ENCODE results near the gene SYNC. TPM values are rescaled to one million over a fixed set of nuclear protein-coding genes. Genes with fewer than 3 reads are reported as not detected.

SYNC gene
- total and polyA plus RNA-seq, 4 donors = 11.4 to 89.8 (median 37.2) TPM

- peak; percentile 55 for ATAC-seq (ENCODE audit: low FRiP score)
- whole genome bisulfite sequencing, 2 donors = 30 to 33% methylated on average over 6 of the region's 6 CpGs
Measured at GRCh38 chr1:32693455-32694174, 9.0 kb downstream of the SYNC start.

DNA sequence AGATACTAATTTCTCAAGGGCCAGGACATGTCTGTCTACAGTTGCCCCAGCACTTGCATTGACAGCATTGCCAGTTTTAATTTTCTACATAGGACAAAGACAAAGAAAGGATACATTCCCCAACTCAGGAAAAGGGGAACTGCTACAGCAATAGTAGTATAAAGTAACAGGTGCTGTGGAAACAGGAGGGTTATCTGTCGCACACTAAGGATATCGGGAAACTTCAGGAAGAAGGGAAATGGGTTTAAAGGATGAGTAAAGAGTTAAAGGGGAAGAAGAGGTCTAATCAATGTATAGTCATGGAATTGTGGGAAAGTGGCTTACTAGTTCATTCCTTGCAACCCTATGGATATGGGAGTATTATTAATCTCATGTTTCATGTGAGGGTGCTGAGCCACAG is 16.2 kb downstream of the SYNC start:
- Histone ChIP-seq H3K36me3 (ENCODE audit: control insufficient read depth in 1 of 2, insufficient read depth in 2 of 2, low read length in 1 of 2) (peaks cover 0 to 6% of the 10 kb centered on the region in 2 donors), H3K27me3 (ENCODE audit: control insufficient read depth in 1 of 2, insufficient read depth in 2 of 2, low read length in 1 of 2) (no peaks in the 10 kb centered on the region)

More at GRCh38 chr1:32693455-32694174, 9.0 kb downstream of the SYNC start:
- peaks cover 2 to 3% of the 10 kb centered on the region in 2 donors for H3K4me1 ChIP-seq (ENCODE audit: control insufficient read depth in 1 of 2, insufficient read depth in 2 of 2, low read length in 2 of 2)
- DNase-seq = peak; percentile 9 to 59
- H3K36me3 ChIP-seq (ENCODE audit: control insufficient read depth in 1 of 2, insufficient read depth in 2 of 2, low read length in 1 of 2) = no peaks in the 10 kb centered on the region
- peak overlapping the region in 1 of 2 donors; percentile 34 for H3K4me3 ChIP-seq (ENCODE audit: low read length in 2 of 2)
- intact Hi-C loops (cut with DNase I) = no loop called here
- H3K27ac ChIP-seq (ENCODE audit: low read depth in 1 of 2, low read length in 2 of 2) = peak overlapping the region; percentile 82 to 96
- H3K27me3 ChIP-seq (ENCODE audit: control insufficient read depth in 1 of 2, insufficient read depth in 2 of 2, low read length in 1 of 2) = no peaks in the 10 kb centered on the region
- H3K9me3 ChIP-seq (ENCODE audit: control insufficient read depth, low read length) = no peaks in the 10 kb centered on the region

GRCh38 chr1:32685498-32685897 is 17.1 kb downstream of the SYNC start:
- H3K27ac ChIP-seq (ENCODE audit: low read depth in 1 of 2, low read length in 2 of 2) = no peak overlapping the region
- intact Hi-C loops (cut with DNase I) = no loop called here
- peaks cover 0 to 6% of the 10 kb centered on the region in 2 donors for H3K36me3 ChIP-seq (ENCODE audit: control insufficient read depth in 1 of 2, insufficient read depth in 2 of 2, low read length in 1 of 2)
- DNase-seq (no peak), ATAC-seq (ENCODE audit: low FRiP score) (no peak)
- peaks cover 0 to 2% of the 10 kb centered on the region in 2 donors for H3K4me1 ChIP-seq (ENCODE audit: control insufficient read depth in 1 of 2, insufficient read depth in 2 of 2, low read length in 2 of 2)
- WGBS, 2 donors = 59 to 60% methylated on average over 2 of the region's 2 CpGs
- H3K27me3 ChIP-seq (ENCODE audit: control insufficient read depth in 1 of 2, insufficient read depth in 2 of 2, low read length in 1 of 2) = no peaks in the 10 kb centered on the region
- H3K9me3 ChIP-seq (ENCODE audit: control insufficient read depth, low read length) = no peaks in the 10 kb centered on the region
- H3K4me3 ChIP-seq (ENCODE audit: low read length in 2 of 2) = no peak overlapping the region

More for the DNA sequence above, 16.2 kb downstream of the SYNC start:
- 91 to 97% methylated on average over 2 of the region's 2 CpGs for WGBS, 2 donors
- DNase-seq = no peak
- Histone ChIP-seq H3K4me1 (ENCODE audit: control insufficient read depth in 1 of 2, insufficient read depth in 2 of 2, low read length in 2 of 2) (peaks cover 0 to 2% of the 10 kb centered on the region in 2 donors), H3K4me3 (ENCODE audit: low read length in 2 of 2) (no peak overlapping the region), H3K9me3 (ENCODE audit: control insufficient read depth, low read length) (no peaks in the 10 kb centered on the region), H3K27ac (ENCODE audit: low read depth in 1 of 2, low read length in 2 of 2) (peak overlapping the region in 1 of 2 donors; percentile 19)
- no peak for ATAC-seq (ENCODE audit: low FRiP score)
- intact Hi-C loops (cut with DNase I) = no loop called here

DNA sequence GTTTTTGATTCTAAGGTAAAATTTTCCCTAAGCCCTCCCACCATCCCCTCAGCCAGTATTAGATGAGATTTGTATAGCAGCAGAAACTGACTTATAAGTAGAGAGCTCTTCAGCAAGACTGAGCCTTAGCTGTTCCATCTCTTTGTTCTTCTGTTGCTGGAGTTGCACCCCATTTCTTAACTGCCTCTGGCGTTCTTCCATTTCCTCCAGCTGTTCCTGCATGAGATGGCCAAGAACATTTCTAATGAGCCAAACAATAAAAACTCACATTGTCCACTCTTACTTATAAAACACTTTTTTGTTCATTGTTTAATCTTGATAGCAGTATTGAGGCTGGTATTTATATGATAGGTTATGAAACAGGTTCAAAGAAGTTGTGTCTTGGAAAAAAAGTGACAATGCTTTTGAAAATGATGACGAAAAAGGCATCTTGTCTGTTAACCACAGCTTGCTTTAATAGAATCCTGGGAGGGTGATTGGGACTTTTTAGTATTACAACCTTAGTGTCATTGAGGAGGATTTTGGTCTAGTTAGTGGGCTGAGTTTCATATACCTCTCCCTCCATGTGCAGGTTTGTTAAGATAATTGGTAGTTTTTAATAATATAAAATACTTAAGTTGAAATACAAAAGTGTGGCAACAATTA is 18.3 kb downstream of the SYNC start:
- Histone ChIP-seq H3K27ac (ENCODE audit: low read depth in 1 of 2, low read length in 2 of 2) (no peak overlapping the region), H3K36me3 (ENCODE audit: control insufficient read depth in 1 of 2, insufficient read depth in 2 of 2, low read length in 1 of 2) (peaks cover 0 to 6% of the 10 kb centered on the region in 2 donors), H3K27me3 (ENCODE audit: control insufficient read depth in 1 of 2, insufficient read depth in 2 of 2, low read length in 1 of 2) (no peaks in the 10 kb centered on the region), H3K9me3 (ENCODE audit: control insufficient read depth, low read length) (no peaks in the 10 kb centered on the region), H3K4me1 (ENCODE audit: control insufficient read depth in 1 of 2, insufficient read depth in 2 of 2, low read length in 2 of 2) (peaks cover 0 to 2% of the 10 kb centered on the region in 2 donors), H3K4me3 (ENCODE audit: low read length in 2 of 2) (no peak overlapping the region)
- ATAC-seq (ENCODE audit: low FRiP score) (peak; percentile 38), DNase-seq (no peak)
- WGBS, 2 donors = 40 to 42% methylated on average over 2 of the region's 2 CpGs
- intact Hi-C loops (cut with DNase I) = no loop called here

DNA sequence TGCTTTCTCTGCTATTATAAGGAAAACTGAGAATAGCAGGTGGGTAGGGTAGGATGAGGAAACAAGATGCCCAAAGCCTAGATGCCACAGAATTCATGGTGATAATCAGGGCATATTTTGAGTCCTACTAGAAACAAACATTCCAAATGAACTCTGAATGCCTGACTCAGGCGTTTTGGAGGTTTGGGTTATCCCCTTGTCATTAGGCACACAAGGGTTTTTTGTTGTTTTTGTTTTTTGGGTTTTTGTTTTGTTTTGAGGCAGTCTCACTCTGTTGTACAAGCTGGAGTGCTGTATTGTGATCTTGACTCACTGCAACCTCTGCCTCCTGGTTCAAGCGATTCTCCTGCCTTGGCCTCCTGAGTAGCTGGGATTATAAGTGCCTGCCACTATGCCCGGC is 19.2 kb downstream of the SYNC start:
- Histone ChIP-seq H3K27me3 (ENCODE audit: control insufficient read depth in 1 of 2, insufficient read depth in 2 of 2, low read length in 1 of 2) (no peaks in the 10 kb centered on the region), H3K9me3 (ENCODE audit: control insufficient read depth, low read length) (no peaks in the 10 kb centered on the region), H3K4me1 (ENCODE audit: control insufficient read depth in 1 of 2, insufficient read depth in 2 of 2, low read length in 2 of 2) (peaks cover 0 to 2% of the 10 kb centered on the region in 2 donors), H3K4me3 (ENCODE audit: low read length in 2 of 2) (no peak overlapping the region), H3K36me3 (ENCODE audit: control insufficient read depth in 1 of 2, insufficient read depth in 2 of 2, low read length in 1 of 2) (peaks cover 0 to 6% of the 10 kb centered on the region in 2 donors), H3K27ac (ENCODE audit: low read depth in 1 of 2, low read length in 2 of 2) (no peak overlapping the region)
- 58 to 63% methylated on average over 3 of the region's 3 CpGs for WGBS, 2 donors
- ATAC-seq (ENCODE audit: low FRiP score) (no peak), DNase-seq (no peak)
- intact Hi-C loops (cut with DNase I) = no loop called here

- H3K4me1 ChIP-seq (ENCODE audit: control insufficient read depth in 1 of 2, insufficient read depth in 2 of 2, low read length in 2 of 2) = peaks cover 0 to 2% of the 10 kb centered on the region in 2 donors
- WGBS, 2 donors = 71 to 75% methylated on average over 3 of the region's 3 CpGs
- no peak for ATAC-seq (ENCODE audit: low FRiP score)
- H3K36me3 ChIP-seq (ENCODE audit: control insufficient read depth in 1 of 2, insufficient read depth in 2 of 2, low read length in 1 of 2) = peaks cover 0 to 6% of the 10 kb centered on the region in 2 donors
- no peak overlapping the region for H3K27ac ChIP-seq (ENCODE audit: low read depth in 1 of 2, low read length in 2 of 2)
- H3K27me3 ChIP-seq (ENCODE audit: control insufficient read depth in 1 of 2, insufficient read depth in 2 of 2, low read length in 1 of 2) = no peaks in the 10 kb centered on the region
- H3K9me3 ChIP-seq (ENCODE audit: control insufficient read depth, low read length) = no peaks in the 10 kb centered on the region
- no peak overlapping the region for H3K4me3 ChIP-seq (ENCODE audit: low read length in 2 of 2)
- DNase-seq = no peak
- intact Hi-C loops (cut with DNase I) = loop anchor here in 1 of 2 donors (2.0 kb wide), 1 partner anchor 49 kb away; no protein-coding TSS in a partner anchor
Measured at GRCh38 chr1:32681999-32682398, 20.6 kb downstream of the SYNC start.

GRCh38 chr1:32681509-32681908 is 21.1 kb downstream of the SYNC start:
- peaks cover 0 to 2% of the 10 kb centered on the region in 2 donors for H3K4me1 ChIP-seq (ENCODE audit: control insufficient read depth in 1 of 2, insufficient read depth in 2 of 2, low read length in 2 of 2)
- H3K27me3 ChIP-seq (ENCODE audit: control insufficient read depth in 1 of 2, insufficient read depth in 2 of 2, low read length in 1 of 2) = no peaks in the 10 kb centered on the region
- DNase-seq (no peak), ATAC-seq (ENCODE audit: low FRiP score) (peak; percentile 44)
- intact Hi-C loops (cut with DNase I) = loop anchor here in 1 of 2 donors (2.0 kb wide), 1 partner anchor 49 kb away; no protein-coding TSS in a partner anchor
- no peak overlapping the region for H3K4me3 ChIP-seq (ENCODE audit: low read length in 2 of 2)
- no peaks in the 10 kb centered on the region for H3K9me3 ChIP-seq (ENCODE audit: control insufficient read depth, low read length)
- no peak overlapping the region for H3K27ac ChIP-seq (ENCODE audit: low read depth in 1 of 2, low read length in 2 of 2)
- WGBS, 2 donors = 7% methylated on average over 2 of the region's 2 CpGs
- peaks cover 0 to 6% of the 10 kb centered on the region in 2 donors for H3K36me3 ChIP-seq (ENCODE audit: control insufficient read depth in 1 of 2, insufficient read depth in 2 of 2, low read length in 1 of 2)

DNA sequence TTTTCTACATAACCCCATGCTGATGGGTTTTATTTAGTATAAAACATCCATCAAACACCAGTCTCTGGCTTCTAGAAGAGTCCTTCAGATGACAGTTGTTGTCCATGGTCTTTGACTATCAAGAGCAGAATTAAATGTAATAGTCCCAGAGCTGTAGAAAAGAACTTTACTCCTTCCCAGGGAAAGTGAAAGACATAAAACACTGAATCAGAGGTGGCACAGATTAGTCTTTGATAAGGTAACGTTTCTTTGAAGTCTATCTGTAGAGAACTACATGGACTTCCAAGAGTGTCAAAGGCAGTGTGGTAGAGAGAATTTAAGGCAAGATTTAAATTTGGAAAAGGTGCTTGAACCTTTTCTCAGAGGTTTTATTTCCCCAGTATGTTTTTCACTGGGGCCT is 21.9 kb downstream of the SYNC start:
- Histone ChIP-seq H3K27ac (ENCODE audit: low read depth in 1 of 2, low read length in 2 of 2) (no peak overlapping the region), H3K4me1 (ENCODE audit: control insufficient read depth in 1 of 2, insufficient read depth in 2 of 2, low read length in 2 of 2) (peaks cover 0 to 2% of the 10 kb centered on the region in 2 donors), H3K36me3 (ENCODE audit: control insufficient read depth in 1 of 2, insufficient read depth in 2 of 2, low read length in 1 of 2) (peaks cover 0 to 8% of the 10 kb centered on the region in 2 donors), H3K27me3 (ENCODE audit: control insufficient read depth in 1 of 2, insufficient read depth in 2 of 2, low read length in 1 of 2) (no peaks in the 10 kb centered on the region), H3K9me3 (ENCODE audit: control insufficient read depth, low read length) (no peaks in the 10 kb centered on the region), H3K4me3 (ENCODE audit: low read length in 2 of 2) (no peak overlapping the region)
- intact Hi-C loops (cut with DNase I) = loop anchor here in 1 of 2 donors (2.0 kb wide), 1 partner anchor 50 kb away; no protein-coding TSS in a partner anchor
- ATAC-seq (ENCODE audit: low FRiP score) (no peak), DNase-seq (no peak)
- 62 to 71% methylated on average over 1 of the region's 1 CpG for WGBS, 2 donors

Measured in aorta (tissue), 5 donors.